ENCODE results near the gene STIM2.

GRCh38 chr4:26824667-26825066 lies 36.0 kb upstream of the STIM2 start:
- TF ChIP-seq, protein P1, sequence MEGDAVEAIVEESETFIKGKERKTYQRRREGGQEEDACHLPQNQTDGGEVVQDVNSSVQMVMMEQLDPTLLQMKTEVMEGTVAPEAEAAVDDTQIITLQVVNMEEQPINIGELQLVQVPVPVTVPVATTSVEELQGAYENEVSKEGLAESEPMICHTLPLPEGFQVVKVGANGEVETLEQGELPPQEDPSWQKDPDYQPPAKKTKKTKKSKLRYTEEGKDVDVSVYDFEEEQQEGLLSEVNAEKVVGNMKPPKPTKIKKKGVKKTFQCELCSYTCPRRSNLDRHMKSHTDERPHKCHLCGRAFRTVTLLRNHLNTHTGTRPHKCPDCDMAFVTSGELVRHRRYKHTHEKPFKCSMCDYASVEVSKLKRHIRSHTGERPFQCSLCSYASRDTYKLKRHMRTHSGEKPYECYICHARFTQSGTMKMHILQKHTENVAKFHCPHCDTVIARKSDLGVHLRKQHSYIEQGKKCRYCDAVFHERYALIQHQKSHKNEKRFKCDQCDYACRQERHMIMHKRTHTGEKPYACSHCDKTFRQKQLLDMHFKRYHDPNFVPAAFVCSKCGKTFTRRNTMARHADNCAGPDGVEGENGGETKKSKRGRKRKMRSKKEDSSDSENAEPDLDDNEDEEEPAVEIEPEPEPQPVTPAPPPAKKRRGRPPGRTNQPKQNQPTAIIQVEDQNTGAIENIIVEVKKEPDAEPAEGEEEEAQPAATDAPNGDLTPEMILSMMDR (IDR thresholded peaks at IDR 0.05), result no peak
- TF ChIP-seq POLR2A (IDR thresholded peaks at IDR 0.05), result no peak

Data from esophagus squamous epithelium (tissue), 4 donors.